ENCODE results near the gene NSG1.

The NSG1 gene

GRCh38 chr4:4395849-4396627 is 9.1 kb downstream of the NSG1 start:
- in situ Hi-C loops (cut with MboI; ENCODE audit: low sequenced_read_pairs) = no loop called here

- in situ Hi-C loops (cut with MboI; ENCODE audit: low sequenced_read_pairs) = no loop called here
These were observed 9.9 kb downstream of the NSG1 start for GRCh38 chr4:4396628-4397440.

GRCh38 chr4:4397441-4397819 is 10.5 kb downstream of the NSG1 start:
- in situ Hi-C loops (cut with MboI; ENCODE audit: low sequenced_read_pairs) = no loop called here

- in situ Hi-C loops (cut with MboI; ENCODE audit: low sequenced_read_pairs) = no loop called here
These were observed 11.5 kb downstream of the NSG1 start for GRCh38 chr4:4398430-4398829.

GRCh38 chr4:4401036-4401435 is 14.1 kb downstream of the NSG1 start:
- in situ Hi-C loops (cut with MboI; ENCODE audit: low sequenced_read_pairs) = no loop called here

- in situ Hi-C loops (cut with MboI; ENCODE audit: low sequenced_read_pairs) = no loop called here
These were observed 16.1 kb downstream of the NSG1 start for GRCh38 chr4:4402966-4403365.

- in situ Hi-C loops (cut with MboI; ENCODE audit: low sequenced_read_pairs) = no loop called here
These were observed 18.6 kb downstream of the NSG1 start for GRCh38 chr4:4405358-4405962.

GRCh38 chr4:4406455-4407298 is 19.8 kb downstream of the NSG1 start:
- in situ Hi-C loops (cut with MboI; ENCODE audit: low sequenced_read_pairs) = no loop called here

GRCh38 chr4:4407299-4408131 is 20.6 kb downstream of the NSG1 start:
- in situ Hi-C loops (cut with MboI; ENCODE audit: low sequenced_read_pairs) = no loop called here

GRCh38 chr4:4408132-4408523 is 21.2 kb downstream of the NSG1 start:
- in situ Hi-C loops (cut with MboI; ENCODE audit: low sequenced_read_pairs) = no loop called here

- in situ Hi-C loops (cut with MboI; ENCODE audit: low sequenced_read_pairs) = no loop called here
These were observed 21.9 kb downstream of the NSG1 start for GRCh38 chr4:4408576-4409335.

- in situ Hi-C loops (cut with MboI; ENCODE audit: low sequenced_read_pairs) = no loop called here
These were observed 22.7 kb downstream of the NSG1 start for GRCh38 chr4:4409416-4410115.

GRCh38 chr4:4410271-4410670 is 23.4 kb downstream of the NSG1 start:
- in situ Hi-C loops (cut with MboI; ENCODE audit: low sequenced_read_pairs) = no loop called here

- in situ Hi-C loops (cut with MboI; ENCODE audit: low sequenced_read_pairs) = no loop called here
These were observed 25.0 kb downstream of the NSG1 start for GRCh38 chr4:4411906-4412305.

- in situ Hi-C loops (cut with MboI; ENCODE audit: low sequenced_read_pairs) = no loop called here
These were observed 25.9 kb downstream of the NSG1 start for GRCh38 chr4:4412641-4413372.

GRCh38 chr4:4413373-4413725 is 26.4 kb downstream of the NSG1 start:
- in situ Hi-C loops (cut with MboI; ENCODE audit: low sequenced_read_pairs) = no loop called here

GRCh38 chr4:4413806-4414205 is 26.9 kb downstream of the NSG1 start:
- in situ Hi-C loops (cut with MboI; ENCODE audit: low sequenced_read_pairs) = no loop called here

GRCh38 chr4:4415107-4415805 is 28.4 kb downstream of the NSG1 start:
- in situ Hi-C loops (cut with MboI; ENCODE audit: low sequenced_read_pairs) = no loop called here

Data from hTERT RPE-1 (cell line).